Measurements from ENCODE around the gene KRT71. TPM values are rescaled to one million over a fixed set of nuclear protein-coding genes. Genes with fewer than 3 reads are reported as not detected.

The KRT71 gene
- total RNA-seq, 1 donor from 2014 or later, result not detected

DNA sequence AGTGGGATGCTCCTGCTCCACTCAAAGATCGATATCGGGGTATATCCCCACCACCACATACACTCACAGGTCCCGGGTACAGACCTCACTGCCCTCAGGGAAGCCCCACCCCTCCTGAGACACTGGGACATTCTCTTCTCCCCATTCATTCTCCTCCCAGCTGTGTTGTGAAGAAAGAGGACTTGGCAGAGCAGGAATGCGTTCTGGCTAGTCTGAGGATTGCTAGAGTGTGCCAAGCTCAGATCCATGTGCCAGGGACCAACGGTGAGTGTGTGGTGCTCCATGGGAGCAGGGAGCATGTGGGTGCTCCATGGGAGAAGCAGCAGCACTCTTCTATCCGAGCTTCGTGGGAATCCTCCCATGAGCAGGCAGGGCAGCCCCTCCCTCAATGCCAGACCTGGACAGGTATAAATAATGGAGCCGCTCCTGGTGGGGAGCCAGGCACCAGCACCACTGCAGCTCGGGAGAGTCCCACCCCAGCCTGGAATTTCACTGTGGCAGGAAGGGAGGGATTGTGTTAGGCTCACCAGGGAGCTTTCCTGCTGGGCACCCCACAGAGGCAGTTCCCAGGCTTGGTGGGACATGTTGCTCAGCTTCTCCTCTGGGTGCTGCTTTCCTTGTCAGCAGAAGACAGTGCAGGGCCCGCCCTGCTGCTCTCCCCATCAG, 30.5 kb downstream of the KRT71 start:
- no peak overlapping the region for H3K4me3 ChIP-seq
- no peak overlapping the region for H3K27ac ChIP-seq
- DNase-seq (no peak), ATAC-seq (no peak)
- intact Hi-C loops (cut with DNase I), result no loop called here
- TF ChIP-seq, protein P1, sequence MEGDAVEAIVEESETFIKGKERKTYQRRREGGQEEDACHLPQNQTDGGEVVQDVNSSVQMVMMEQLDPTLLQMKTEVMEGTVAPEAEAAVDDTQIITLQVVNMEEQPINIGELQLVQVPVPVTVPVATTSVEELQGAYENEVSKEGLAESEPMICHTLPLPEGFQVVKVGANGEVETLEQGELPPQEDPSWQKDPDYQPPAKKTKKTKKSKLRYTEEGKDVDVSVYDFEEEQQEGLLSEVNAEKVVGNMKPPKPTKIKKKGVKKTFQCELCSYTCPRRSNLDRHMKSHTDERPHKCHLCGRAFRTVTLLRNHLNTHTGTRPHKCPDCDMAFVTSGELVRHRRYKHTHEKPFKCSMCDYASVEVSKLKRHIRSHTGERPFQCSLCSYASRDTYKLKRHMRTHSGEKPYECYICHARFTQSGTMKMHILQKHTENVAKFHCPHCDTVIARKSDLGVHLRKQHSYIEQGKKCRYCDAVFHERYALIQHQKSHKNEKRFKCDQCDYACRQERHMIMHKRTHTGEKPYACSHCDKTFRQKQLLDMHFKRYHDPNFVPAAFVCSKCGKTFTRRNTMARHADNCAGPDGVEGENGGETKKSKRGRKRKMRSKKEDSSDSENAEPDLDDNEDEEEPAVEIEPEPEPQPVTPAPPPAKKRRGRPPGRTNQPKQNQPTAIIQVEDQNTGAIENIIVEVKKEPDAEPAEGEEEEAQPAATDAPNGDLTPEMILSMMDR (IDR thresholded peaks at IDR 0.05), result no peak
- no peaks in the 10 kb centered on the region for H3K36me3 ChIP-seq
- no peaks in the 10 kb centered on the region for H3K9me3 ChIP-seq
- peaks cover under 1% of the 10 kb centered on the region for H3K27me3 ChIP-seq (ENCODE audit: low read depth)
- no peaks in the 10 kb centered on the region for H3K4me1 ChIP-seq

DNA sequence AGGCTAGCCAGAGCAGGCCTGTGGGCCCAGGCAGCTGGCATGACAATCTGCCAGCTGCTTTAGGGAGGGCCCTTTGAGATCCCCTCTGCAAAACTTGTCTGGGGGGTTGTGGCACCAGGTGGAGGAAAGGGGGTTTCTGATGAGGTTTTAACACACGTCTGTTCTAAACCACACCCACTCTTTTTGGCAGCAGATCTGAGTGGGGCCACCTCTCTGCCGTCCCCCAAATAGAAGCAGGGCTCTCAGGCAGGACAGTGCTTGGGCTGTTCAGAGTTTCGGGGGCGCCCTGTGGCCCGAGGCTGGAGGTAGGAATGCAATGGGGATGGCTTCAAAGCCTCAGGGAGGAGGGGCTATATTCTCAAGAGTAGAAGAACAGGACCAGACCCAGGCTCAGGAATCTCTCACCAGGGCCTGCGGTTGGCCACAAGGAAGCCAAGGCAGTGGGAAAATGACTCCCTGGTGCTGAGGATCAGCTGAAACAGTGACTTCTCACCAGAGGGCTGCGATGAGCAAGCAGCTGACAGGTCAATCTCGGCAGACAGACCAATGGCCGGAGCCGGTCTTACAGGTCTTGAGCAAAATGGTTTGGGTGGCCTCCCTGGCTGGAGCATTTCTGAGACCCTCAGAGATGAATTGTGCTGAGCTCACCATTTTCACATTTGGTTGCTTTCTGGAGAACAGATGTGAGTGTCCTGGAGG, 31.2 kb downstream of the KRT71 start:
- Histone ChIP-seq H3K36me3 (no peaks in the 10 kb centered on the region), H3K4me1 (no peaks in the 10 kb centered on the region), H3K27me3 (ENCODE audit: low read depth) (no peaks in the 10 kb centered on the region), H3K9me3 (no peaks in the 10 kb centered on the region), H3K4me3 (no peak overlapping the region), H3K27ac (no peak overlapping the region)
- no peak for ATAC-seq
- intact Hi-C loops (cut with DNase I), result no loop called here
- no peak for DNase-seq
- TF ChIP-seq, protein P1 (IDR thresholded peaks at IDR 0.05), result no peak

DNA sequence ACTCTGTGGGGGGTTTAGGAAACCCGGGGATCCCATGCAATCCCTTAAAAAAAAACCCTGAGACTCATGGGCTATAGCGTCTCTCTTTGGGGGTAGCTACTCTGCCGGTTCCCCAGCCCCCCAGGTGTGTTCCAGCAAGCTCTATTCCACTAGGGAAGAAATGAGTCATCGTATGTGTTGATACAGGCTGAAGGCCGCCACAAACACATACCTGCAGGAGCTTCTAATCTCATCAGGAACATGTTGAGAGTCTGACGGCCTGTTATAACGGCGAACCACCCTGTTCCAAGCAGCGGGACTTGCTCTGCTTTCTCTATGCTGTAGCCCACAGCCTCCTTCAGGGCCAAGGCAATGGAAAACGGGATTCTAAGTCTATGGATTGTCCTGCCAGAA, 31.8 kb downstream of the KRT71 start:
- Histone ChIP-seq H3K4me3 (no peak overlapping the region), H3K36me3 (no peaks in the 10 kb centered on the region), H3K4me1 (no peaks in the 10 kb centered on the region), H3K9me3 (no peaks in the 10 kb centered on the region), H3K27ac (no peak overlapping the region), H3K27me3 (ENCODE audit: low read depth) (no peaks in the 10 kb centered on the region)
- DNase-seq, result no peak
- TF ChIP-seq, protein P1 (IDR thresholded peaks at IDR 0.05), result no peak
- intact Hi-C loops (cut with DNase I), result no loop called here
- peak in 1 of 2 donors; percentile 26 for ATAC-seq

DNA sequence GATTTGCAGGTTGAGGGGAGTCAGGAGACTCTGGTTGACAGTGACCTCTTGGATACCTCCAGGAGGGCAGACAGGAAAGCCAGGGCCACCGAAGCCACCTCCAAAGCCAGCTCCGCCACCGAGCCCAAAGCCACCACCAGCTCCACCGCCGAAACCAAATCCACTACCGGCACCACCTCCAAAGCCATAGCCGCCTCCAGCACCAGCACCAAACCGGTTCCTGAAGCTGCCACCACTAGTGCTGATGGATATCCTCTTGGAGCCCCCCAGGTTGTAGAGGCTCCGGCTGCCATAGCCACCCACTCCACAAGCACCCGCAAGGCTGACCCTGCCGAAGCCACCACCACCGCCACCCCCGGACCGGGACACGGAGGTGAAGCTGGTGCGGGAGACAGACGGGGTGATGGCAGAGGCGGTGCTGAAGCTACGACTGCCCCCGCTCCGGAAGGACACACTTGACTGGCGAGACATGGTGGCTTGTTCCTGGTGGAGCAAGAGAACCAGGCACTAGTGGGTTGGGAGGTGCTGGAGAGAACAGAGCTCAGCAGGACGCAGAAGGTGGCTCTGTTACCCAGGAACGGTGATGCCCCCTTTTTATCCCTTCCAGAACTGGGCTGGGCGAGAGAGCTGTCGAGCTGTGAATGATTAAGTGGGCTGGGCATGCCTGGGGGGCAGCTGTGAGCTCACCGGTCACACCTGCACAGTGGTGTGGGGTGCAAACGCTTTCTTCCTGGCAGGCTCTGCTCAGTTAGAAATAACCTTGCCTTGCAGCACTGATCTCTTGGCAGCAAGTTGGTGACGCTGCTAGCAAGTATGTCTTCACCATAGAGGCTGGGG, 32.9 kb downstream of the KRT71 start, which contains the start of gene KRT5:
Gene KRT5, minus strand, starts transcription at position 569 of the 837 bp plus-strand sequence. Its CDS starts 98 bp downstream, at position 471.
- Histone ChIP-seq H3K9me3 (no peaks in the 10 kb centered on the region), H3K36me3 (no peaks in the 10 kb centered on the region), H3K27me3 (ENCODE audit: low read depth) (no peaks in the 10 kb centered on the region), H3K27ac (no peak within 1 kb of the TSS), H3K4me3 (no peak within 1 kb of the TSS), H3K4me1 (no peaks in the 10 kb centered on the region)
- intact Hi-C loops (cut with DNase I), result no loop called here
- ATAC-seq (no peak), DNase-seq (no peak)
- TF ChIP-seq, protein P1 (IDR thresholded peaks at IDR 0.05), result no peak

DNA sequence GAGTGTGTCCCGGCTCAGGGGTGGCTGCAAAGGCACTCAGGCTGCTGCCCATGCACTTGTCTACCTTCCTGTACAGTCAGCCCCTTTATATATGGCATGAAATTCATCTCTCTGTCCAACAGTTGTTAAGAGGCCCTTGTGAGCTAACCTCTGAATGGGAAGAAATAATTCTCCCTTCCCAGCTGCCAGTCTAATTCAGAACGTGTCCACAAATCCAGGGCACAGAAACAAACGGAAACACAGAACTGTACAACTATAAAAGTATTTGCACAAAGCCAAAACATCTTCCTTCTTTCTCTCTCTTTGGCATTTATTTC, 33.6 kb downstream of the KRT71 start:
- intact Hi-C loops (cut with DNase I), result no loop called here
- Histone ChIP-seq H3K4me3 (no peak overlapping the region), H3K9me3 (no peaks in the 10 kb centered on the region), H3K4me1 (no peaks in the 10 kb centered on the region), H3K27me3 (ENCODE audit: low read depth) (no peaks in the 10 kb centered on the region), H3K27ac (no peak overlapping the region), H3K36me3 (no peaks in the 10 kb centered on the region)
- TF ChIP-seq, protein P1 (IDR thresholded peaks at IDR 0.05), result no peak
- no peak for ATAC-seq
- DNase-seq, result no peak
